MCF 10A (cell line): Measurements from ENCODE around the gene RPS3. TPM values are rescaled to one million over a fixed set of nuclear protein-coding genes. Genes with fewer than 3 reads are reported as not detected.
"Not testable (repeated sequence)": the region's sequence is repeated elsewhere in the genome, so short reads cannot be mapped to it uniquely, and the experiment has no call there.

Experiments
- BruUV-seq: library from RNA; stranded (reverse); fragments of 400-500 nt; replicated peaks from 2 replicates; lab custom pipeline; 2021; lab: Mats Ljungman, UMichigan
- CTCF ChIA-PET: fragments of 300-600 bp; sonication (Branson Sonifier 250); formaldehyde crosslinking; extraction: SDS; loops from one replicate; lab custom pipeline; 2021; ENCODE audit warnings: antibody characterized with exemption, inconsistent platforms; lab: Yijun Ruan, JAX
- POLR2A ChIA-PET: fragments of 300-600, 350-650 bp; sonication (Branson Sonifier 250); formaldehyde crosslinking; extraction: SDS; loops from one replicate; lab custom pipeline; 2020; ENCODE audit warnings: antibody characterized with exemption, inconsistent platforms; lab: Yijun Ruan, JAX
- DNase-seq: peaks from one replicate; pipeline ENCODE4 v3.0.0-alpha.2; 2018; ENCODE audit not compliant: unreplicated experiment
- H3K27ac Mint-ChIP-seq: one replicate; pipeline ENCODE4 v1.8.0; 2022; ENCODE audit warnings: mild to moderate bottlenecking, low read depth, mixed read lengths; ENCODE audit not compliant: unreplicated experiment
- H3K27me3 Mint-ChIP-seq: one replicate; pipeline ENCODE4 v1.8.0; 2022; ENCODE audit warnings: mixed read lengths; ENCODE audit not compliant: insufficient read depth, unreplicated experiment
- H3K36me3 Mint-ChIP-seq: one replicate; pipeline ENCODE4 v1.8.0; 2022; ENCODE audit warnings: mild to moderate bottlenecking, moderate library complexity, mixed read lengths; ENCODE audit not compliant: insufficient read depth, unreplicated experiment
- H3K4me1 Mint-ChIP-seq: one replicate; pipeline ENCODE4 v1.8.0; 2022; ENCODE audit warnings: mixed read lengths; ENCODE audit not compliant: insufficient read depth, unreplicated experiment
- H3K4me3 Mint-ChIP-seq: one replicate; pipeline ENCODE4 v1.8.0; 2022; ENCODE audit warnings: mild to moderate bottlenecking, moderate library complexity, mixed read lengths; ENCODE audit not compliant: unreplicated experiment
- H3K9me3 Mint-ChIP-seq: one replicate; pipeline ENCODE4 v1.8.0; 2022; ENCODE audit warnings: mixed read lengths; ENCODE audit not compliant: unreplicated experiment
- CTCF ChIP-seq: fragments of 200-600 bp; IDR thresholded peaks from one replicate; pipeline ENCODE4 v1.8.0; 2022; ENCODE audit warnings: antibody characterized with exemption, mild to moderate bottlenecking; ENCODE audit not compliant: unreplicated experiment
- intact Hi-C: fragments of 100-400 bp; cut with micrococcal nuclease; formaldehyde crosslinking; loops from 2 replicates; pipeline ENCODE4 v1.14.1; 2022
- total RNA-seq: library from RNA; stranded (reverse); gene quantifications from 2 replicates; pipeline ENCODE4 v1.2.3, GENCODE V29; 2022

Gene RPS3
- total RNA-seq, 1 experiment from 2014 or later = 3,444 TPM

- POLR2A ChIA-PET = no interaction called here
- Mint-ChIP-seq H3K27ac (peak overlapping the region; percentile 16), H3K9me3 (no peaks in the 10 kb centered on the region), H3K4me1 (peaks cover 36% of the 10 kb centered on the region), H3K27me3 (no peaks in the 10 kb centered on the region), H3K4me3 (peak overlapping the region; percentile 21), H3K36me3 (peaks cover 95% of the 10 kb centered on the region)
- no TSS peak for BruUV-seq
- CTCF ChIA-PET = interaction anchor here (0.7 to 1.2 kb wide), 2 partner anchors 15 to 91 kb away, joined by 3 to 4 read pairs; no protein-coding TSS in a partner anchor
- TF ChIP-seq CTCF = no peak
- intact Hi-C loops = no loop called here
- no peak for DNase-seq
Measured at GRCh38 chr11:75403983-75404658, 4.8 kb downstream of the RPS3 start.

- H3K27ac Mint-ChIP-seq = no peak overlapping the region
- H3K27me3 Mint-ChIP-seq = no peaks in the 10 kb centered on the region
- BruUV-seq = no TSS peak
- CTCF ChIA-PET = interaction anchor here (0.7 to 2.7 kb wide), 6 partner anchors 10 to 495 kb away, joined by 3 to 11 read pairs (median 5); no protein-coding TSS in a partner anchor
- no peak overlapping the region for H3K4me3 Mint-ChIP-seq
- POLR2A ChIA-PET = no interaction called here
- peaks cover 36% of the 10 kb centered on the region for H3K4me1 Mint-ChIP-seq
- DNase-seq = no peak
- H3K9me3 Mint-ChIP-seq = no peaks in the 10 kb centered on the region
- no peak for TF ChIP-seq CTCF
- intact Hi-C loops = no loop called here
- peaks cover 83% of the 10 kb centered on the region for H3K36me3 Mint-ChIP-seq
Measured at GRCh38 chr11:75406338-75406777, 7.0 kb downstream of the RPS3 start.

GRCh38 chr11:75408957-75409219 is 9.6 kb downstream of the RPS3 start:
- intact Hi-C loops = no loop called here
- no peak for DNase-seq
- Mint-ChIP-seq H3K4me3 (no peak overlapping the region), H3K4me1 (peaks cover 15% of the 10 kb centered on the region), H3K27ac (no peak overlapping the region), H3K36me3 (peaks cover 83% of the 10 kb centered on the region), H3K9me3 (no peaks in the 10 kb centered on the region), H3K27me3 (no peaks in the 10 kb centered on the region)
- ChIA-PET POLR2A (interaction anchor here (2.3 kb wide), 1 partner anchor 9 kb away, joined by 14 read pairs; the partner anchor contains the start of gene RPS3), CTCF (interaction anchor here (0.7 to 2.3 kb wide), 6 partner anchors 9 to 128 kb away, joined by 3 to 23 read pairs (median 8); no protein-coding TSS in a partner anchor)
- no TSS peak for BruUV-seq
- no peak for TF ChIP-seq CTCF

GRCh38 chr11:75409971-75410370 is 10.7 kb downstream of the RPS3 start:
- CTCF ChIA-PET, H3K27ac Mint-ChIP-seq: not testable (repeated sequence)

GRCh38 chr11:75413146-75413545 is 13.8 kb downstream of the RPS3 start:
- H3K4me1 Mint-ChIP-seq, H3K27me3 Mint-ChIP-seq, BruUV-seq, H3K4me3 Mint-ChIP-seq, H3K9me3 Mint-ChIP-seq, H3K27ac Mint-ChIP-seq, DNase-seq, intact Hi-C loops: not testable (repeated sequence)
- POLR2A ChIA-PET = interaction anchor here (1.0 to 2.4 kb wide), 2 partner anchors 13 to 112 kb away, joined by 3 to 12 read pairs; partner anchors contain the start of genes GDPD5 and RPS3
- CTCF ChIA-PET = interaction anchor here (0.6 to 1.5 kb wide), 2 partner anchors 25 to 28 kb away, joined by 3 to 7 read pairs; no protein-coding TSS in a partner anchor
- H3K36me3 Mint-ChIP-seq = peaks cover 67% of the 10 kb centered on the region

More at GRCh38 chr11:75409971-75410370, 10.7 kb downstream of the RPS3 start:
- peaks cover 83% of the 10 kb centered on the region for H3K36me3 Mint-ChIP-seq
- H3K4me3 Mint-ChIP-seq, H3K27me3 Mint-ChIP-seq, H3K9me3 Mint-ChIP-seq, DNase-seq, intact Hi-C loops, POLR2A ChIA-PET, BruUV-seq: not testable (repeated sequence)
- H3K4me1 Mint-ChIP-seq = peaks cover 11% of the 10 kb centered on the region
